ENCODE measurements around the gene GBP5.
"Not testable (repeated sequence)": the region's sequence is repeated elsewhere in the genome, so short reads cannot be mapped to it uniquely, and the experiment has no call there.

The GBP5 gene

DNA sequence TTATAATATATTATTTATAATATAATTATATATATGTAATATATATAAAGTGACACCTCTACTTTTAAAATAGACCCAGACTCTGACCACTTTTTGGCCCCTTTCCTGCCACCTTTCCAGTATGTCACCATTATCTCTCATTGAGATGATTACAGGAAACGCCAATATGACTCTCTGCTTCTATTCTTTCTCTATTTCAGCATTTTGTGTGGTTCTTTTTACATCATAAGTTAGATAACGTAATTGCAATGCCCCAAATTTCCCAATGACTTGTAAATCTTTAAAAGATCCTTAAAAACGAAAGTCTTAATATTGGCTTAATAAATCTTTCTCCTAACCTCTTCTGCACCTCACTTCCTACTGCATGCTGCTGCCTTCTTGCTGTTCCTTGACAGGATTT, 8.1 kb upstream of the GBP5 start:
- no peak for DNase-seq (ENCODE audit: low read depth in 2 of 2)

DNA sequence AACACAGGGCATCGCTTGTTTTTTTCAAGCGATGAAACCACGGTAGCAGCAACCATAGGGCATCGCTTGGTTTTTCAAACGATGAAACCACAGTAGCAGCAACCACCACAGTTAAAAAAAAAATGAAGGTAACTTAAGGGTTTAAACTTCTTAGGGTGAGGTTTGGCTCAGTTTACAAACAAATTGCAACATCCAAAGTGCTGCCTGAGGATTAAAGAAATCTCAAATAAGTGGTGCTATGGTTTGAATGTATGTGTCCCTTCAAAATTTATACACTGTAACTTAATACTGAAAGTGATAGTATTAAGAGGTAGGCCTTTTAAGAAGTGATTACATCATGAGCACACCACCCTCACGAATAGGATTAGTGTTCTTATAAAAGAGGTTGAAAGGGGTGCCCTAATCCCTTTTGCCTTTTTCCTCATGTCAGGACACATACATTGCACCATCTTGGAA, 6.4 kb upstream of the GBP5 start:
- DNase-seq (ENCODE audit: low read depth in 2 of 2), result no peak

DNA sequence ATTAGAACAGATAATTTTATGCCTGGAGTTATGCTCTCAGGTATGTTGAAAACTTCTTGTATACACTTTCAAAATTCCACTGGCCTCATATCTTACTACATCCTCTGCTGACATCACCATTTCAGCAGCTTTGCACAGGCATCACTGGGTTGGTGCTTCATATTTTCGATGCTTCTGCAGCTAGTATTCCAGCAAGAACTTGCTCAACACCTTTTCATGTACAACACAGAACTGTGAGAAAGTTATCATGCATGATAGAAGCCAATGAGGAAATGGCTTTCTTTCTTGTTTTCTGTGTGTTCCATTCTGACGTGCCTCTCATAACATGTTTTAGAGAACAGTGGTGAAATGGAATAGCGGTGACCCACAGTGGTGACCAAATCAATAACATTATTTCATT, 5.1 kb upstream of the GBP5 start:
- no peak for DNase-seq (ENCODE audit: low read depth in 2 of 2)

DNA sequence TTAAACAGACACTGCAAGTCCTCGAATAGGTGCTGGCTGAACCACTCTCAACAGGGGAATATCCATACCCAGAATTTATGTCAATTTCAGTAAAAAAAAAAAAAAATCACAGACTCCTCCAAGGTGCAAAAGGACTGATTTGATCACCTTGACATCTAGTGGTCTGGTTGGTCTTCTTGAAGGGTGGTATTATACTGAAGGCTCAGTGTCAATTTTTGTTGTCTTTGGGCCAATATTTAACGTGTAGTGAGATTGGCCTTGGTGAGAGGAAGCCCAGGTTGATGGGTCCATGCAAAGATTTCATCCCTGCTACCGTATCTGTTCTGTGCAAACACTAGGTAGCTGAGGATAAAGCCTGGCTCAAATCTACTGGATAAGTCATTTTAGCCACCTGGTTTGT, 4.0 kb upstream of the GBP5 start:
- no peak for DNase-seq (ENCODE audit: low read depth in 2 of 2)

DNA sequence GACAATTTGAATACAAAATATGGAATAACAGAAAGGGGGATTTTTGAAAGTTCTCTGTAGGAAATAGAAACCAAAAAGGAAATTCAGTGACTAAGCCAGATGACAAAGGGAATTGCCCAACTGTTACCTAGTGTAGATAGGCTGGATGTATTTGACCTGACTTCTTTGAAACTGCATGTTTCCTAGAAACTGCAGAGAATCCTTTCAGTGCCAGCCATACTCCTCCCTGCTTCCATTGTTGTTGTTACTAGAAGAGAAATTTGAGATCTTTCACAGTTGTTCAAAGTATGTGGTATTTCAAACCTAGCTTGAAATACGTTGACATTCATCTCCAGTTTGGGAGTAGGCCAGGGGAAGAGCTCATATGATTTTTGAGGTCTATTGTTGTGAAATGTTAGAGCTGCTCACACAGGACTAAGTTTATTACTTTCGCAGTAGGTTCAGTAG, 1.8 kb upstream of the GBP5 start:
- DNase-seq (ENCODE audit: low read depth in 2 of 2), result no peak

DNA sequence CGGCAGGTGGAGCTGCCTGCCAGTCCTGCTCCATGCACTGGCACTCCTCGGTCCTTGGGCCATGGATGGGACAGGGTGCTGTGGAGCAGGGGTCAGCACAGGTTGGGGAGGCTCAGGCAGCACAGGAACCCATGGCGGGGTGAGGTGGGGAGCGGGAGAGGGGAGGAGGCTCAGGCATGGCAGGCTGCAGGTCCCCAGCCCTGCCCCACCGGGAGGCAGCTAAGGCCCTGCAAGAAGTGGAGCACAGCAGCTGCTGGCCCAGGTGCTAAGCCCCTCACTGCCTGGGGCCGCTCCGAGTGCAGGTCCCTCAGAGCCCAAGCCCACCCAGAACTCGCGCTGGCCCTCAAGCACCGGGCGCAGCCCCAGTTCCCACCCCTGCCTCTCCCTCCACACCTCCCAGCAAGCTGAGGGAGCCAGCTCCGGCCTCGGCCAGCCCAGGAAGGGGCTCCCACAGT, 691 bp upstream of the GBP5 start:
- DNase-seq (ENCODE audit: low read depth in 2 of 2), result no peak

DNA sequence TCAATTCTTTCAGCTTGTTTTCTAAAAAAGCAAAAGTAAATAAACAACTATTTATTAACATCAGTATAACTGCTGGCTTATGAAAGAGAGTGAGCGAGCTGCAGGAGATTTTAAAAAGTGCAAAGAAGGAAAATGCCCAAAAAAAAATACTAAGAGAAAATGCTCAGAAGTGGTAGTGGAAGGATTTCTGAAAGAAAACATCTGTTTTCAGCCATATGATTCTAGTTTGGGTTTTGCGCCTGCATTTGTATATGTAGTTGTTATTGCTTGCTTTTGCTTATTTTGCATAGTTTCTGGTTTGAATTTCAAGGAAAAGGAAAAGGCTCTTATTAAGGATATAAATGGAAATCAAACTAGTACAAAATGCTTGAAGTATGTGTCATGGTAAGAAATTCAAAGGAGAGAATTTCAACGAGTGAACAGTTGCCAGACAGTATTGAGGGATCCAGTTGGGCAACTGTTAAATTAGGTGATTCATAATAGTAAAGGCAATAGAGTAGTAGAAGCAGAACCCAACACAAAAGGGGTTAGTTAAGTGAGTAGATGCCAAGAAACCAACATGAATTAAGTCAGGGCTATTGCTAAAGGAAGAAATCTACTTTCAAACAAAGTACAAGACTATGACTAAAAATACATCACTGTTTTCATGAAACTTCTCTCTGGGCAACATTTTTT, 1.2 kb downstream of the GBP5 start:
- no peak for DNase-seq (ENCODE audit: low read depth in 2 of 2)

DNA sequence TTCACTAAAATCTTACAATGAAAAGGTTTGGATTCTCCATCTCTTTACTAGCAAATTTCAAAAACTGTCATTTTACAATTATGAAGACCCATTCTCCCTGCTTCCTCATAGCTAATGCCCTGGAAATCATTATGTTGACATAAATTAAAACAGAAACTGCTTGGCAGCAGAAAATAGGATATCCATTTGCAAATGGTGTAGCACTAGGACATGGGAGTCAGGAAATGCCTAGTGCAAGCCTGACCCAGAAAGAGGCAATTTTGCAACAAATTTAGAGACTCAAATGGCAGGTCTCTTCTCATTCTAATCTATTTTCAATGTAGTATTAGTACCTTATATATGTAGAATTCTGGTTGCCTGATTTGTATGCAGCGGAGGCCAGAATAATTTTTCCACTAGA, 2.2 kb downstream of the GBP5 start:
- DNase-seq (ENCODE audit: low read depth in 2 of 2), result no peak

DNA sequence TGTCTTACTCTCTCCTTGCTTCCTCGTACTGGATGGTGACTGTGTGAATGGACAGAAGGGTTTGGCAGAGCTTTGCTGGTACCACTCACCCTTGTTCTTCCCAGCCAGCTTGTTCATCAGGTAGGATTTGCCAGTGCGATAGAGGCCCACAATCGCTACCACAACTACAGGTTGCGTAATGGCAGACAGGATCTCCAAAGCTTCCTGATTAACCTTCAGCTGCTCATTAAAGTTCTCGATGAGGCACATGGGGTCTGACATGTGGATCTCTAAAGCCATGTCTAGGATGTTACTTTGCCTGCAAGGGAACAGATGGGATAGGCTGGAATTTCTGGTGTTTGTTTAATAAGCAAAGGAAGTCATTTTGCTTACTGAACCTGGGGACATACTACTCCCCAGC, 3.4 kb downstream of the GBP5 start:
- no peak for DNase-seq (ENCODE audit: low read depth in 2 of 2)

DNA sequence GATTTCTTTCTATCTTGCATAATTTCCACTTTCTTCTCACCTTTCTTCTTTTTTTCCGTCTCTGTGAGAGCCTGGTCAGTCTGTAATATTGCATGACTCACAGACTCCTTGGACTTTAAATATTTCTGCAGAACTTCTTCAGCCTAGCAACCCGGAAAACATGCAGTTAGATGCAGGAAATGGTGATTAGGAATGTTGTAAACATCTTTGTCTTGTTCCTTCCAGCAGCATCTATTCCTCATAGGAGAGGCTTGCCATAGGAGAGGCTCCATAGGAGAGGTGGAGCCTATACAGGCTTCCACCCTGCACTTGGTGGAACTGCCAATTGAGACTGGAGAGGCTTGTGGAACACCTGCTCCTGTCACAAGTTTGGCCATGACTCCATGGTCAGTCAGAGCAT, 10.0 kb downstream of the GBP5 start:
- no peak for DNase-seq (ENCODE audit: low read depth in 2 of 2)

DNA sequence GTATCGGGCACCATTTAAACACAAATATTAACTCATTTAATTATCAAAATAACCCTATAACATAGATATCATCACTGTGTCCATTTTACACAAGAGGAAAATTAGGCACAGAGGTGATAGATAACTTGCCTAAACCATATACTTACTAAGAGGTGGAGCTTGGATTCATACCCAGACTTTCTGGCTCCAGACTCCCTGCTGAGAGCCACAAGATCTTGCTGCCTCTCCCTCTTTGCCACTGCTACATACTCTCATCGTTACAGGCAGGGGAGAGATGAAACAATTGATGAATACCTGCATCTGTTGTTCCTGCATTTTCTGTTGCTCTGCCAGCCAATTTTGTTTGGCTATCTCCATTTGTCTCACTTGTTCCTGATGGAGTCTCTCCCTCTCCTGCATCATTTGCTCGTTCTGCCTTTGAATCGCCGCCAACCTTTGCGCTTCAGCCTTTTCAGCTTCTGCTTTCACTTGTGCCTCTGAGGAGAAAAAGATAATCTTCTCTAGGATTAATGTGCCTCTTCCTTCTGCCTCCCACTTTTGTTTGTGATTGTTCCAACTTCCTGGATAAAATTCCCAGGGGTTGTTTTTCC, 10.6 kb downstream of the GBP5 start:
- DNase-seq (ENCODE audit: low read depth in 2 of 2), result no peak

DNA sequence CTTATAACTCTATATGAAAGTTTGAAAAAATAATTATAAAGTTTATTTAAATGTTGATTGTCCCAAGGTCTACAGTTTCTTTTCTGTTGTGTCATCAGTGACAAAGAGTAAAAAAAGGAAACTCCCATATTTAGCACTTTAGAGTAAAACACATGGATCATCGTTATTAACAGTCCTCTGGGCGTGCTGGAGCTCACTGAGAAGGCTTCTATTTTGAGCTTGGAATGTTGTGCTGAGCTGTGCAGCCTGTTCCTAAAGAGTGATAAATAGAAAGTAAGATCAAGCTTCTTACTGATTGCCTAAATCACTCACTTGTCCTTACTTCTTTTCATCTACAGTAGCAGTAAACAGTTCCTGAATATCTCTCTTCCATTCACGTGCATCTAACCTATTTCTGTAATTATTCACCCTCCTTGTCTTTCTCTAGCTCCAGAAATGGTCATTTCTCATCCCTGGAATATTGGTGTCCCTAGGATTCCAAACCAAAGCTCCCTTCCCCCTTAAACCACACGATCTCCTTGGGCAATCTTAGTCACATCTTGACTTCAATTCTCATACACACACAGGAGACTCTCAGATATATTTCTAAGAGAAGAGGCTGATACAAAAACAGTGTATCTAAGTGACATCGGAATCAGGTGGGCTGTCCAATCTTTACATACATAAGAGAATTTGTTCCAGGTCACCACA, 11.9 kb downstream of the GBP5 start:
- no peak for DNase-seq (ENCODE audit: low read depth in 2 of 2)

DNA sequence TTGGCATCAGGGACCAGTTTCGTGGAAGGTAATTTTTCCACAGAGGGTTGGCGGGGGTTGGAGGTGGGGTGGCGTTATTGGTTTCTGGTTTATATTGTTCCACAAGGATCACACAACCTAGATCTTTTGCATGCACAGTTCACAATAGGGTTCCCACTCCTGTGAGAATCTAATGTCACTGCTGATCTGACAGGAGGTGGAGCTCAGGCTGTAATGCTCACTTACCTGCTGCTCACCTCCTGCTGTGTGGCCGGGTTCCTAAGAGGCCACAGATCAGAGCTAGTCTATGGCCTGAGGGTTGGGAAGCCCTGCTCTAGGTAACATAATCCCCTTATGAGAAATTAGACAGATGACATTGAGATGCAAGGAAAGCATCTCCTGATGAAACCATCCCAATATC, 12.6 kb downstream of the GBP5 start:
- DNase-seq (ENCODE audit: low read depth in 2 of 2), result no peak

DNA sequence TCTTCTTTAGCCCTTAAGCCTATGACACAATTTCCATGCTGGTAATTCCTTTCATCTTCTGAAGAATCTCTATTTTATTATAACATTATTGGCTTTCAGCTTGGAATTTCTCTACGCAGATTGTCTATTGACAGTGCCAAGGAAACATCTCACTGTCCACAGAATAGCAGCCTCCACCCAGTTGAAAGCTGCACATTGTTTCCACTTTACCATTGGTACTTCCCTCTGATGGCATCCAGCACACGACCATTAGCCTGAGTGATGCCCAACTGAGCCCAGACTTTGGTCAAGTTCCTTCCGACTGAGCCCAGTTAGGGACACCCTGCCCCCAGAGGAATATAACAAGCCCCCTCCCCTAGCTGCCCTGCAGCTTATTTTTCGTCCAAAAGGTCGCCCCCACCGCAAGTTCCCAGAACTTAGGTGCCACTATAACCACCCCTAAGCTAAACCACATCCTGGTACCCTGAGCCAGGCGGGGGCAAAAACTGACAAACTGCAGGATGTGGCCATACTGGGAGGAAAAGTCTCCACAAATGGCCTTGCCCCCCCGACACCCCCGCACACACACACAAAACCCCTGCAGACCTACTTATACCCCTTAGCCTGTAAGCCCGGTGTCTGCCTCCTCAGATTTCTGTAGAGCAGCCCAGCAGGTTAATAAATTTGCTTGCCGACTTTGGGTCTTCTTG, 13.2 kb downstream of the GBP5 start:
- DNase-seq (ENCODE audit: low read depth in 2 of 2), result no peak

DNA sequence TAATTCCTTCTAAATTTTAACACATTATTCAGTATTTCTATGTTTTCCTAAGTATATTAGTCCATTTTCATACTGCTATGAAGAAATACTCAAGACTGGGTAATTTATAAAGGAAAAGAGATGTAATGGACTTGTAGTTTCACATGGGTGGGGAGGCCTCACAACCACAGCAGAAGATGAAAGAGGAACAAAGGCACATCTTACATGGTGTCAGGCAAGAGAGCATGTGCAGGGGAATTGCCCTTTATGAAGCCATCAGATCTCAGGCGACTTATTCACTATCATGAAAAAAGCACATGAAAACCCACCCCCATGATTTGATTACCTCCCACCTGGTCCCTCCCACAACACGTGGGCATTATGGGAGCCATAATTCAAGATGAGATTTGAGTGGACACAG, 15.6 kb downstream of the GBP5 start:
- DNase-seq (ENCODE audit: low read depth in 2 of 2), result no peak

DNA sequence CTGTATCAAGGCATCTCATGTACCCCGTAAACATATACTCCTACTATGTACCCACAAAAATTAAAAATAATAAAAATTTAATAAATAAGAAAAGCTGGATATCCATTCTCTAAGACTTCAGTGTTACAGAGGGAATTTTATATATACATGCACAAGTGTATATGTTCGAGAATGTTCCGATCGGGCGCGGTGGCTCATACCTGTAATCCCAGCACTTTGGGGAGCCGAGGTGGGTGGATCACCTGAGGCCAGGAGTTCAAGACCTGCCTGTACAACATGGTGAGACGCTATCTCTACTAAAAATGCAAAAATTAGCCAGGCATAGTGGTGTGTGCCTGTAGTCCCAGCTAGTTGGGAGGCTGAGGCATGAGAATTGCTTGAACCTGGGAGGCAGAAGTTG, 17.1 kb downstream of the GBP5 start:
- DNase-seq (ENCODE audit: low read depth in 2 of 2), result not testable (repeated sequence)

DNA sequence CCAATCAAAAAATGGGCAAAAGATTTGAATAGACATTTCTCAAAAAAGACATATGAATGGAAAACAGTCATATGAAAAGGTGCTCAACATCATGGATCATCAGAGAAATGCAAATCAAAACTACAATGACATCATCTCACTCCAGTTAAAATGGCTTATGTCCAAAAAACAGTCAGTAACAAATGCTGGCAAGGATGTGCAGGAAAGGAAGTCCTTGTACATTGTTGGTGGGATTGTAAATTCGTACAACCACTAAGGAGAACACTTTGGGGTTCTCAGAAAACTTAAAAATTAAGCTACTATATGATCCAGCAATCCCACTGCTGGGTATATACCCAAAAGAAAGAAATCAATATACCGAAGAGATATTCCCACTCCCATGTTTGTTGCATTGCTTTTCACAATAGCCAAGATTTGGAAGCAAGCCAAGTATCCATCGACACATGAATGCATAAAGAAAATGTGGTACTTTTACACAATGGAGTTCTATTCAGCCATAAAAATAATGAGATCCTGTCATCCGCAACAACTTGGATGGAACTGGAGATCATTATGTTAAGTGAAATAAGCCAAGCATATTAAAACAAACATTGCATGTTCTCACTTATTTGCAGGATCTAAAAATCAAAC, 17.9 kb downstream of the GBP5 start:
- DNase-seq (ENCODE audit: low read depth in 2 of 2), result no peak

DNA sequence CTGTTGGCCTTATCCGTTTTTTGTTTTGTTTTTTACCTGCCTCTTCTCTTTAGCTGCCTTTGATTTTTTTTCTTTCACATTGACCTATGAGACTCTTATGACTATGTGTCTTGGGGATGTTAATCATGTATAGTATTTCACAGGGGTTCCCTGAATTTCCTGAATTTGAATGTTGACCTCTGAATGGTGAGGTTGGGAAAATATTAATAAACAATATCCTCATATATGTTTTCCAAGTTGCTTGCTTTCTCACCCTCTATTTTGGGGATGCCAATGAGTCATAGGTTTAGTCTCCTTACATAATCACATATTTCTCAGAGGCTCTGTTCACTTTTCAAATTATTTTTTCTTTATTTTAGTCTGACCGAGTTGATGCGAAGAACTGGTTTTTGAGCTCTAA, 29.6 kb downstream of the GBP5 start:
- no peak for DNase-seq (ENCODE audit: low read depth in 2 of 2)
